Heart left ventricle (tissue), 13 donors: ENCODE measurements around the gene TGFBR1.

Experiments
- CTCF ChIP-seq, 12 donors: fragments of 200-600 bp; sonication (generic) in 4 of 12; IDR thresholded peaks; one replicate each; pipeline versions ENCODE4 v1.5.0 to v1.8.0; 2018 to 2022; ENCODE audit warnings: antibody characterized with exemption in 12 of 12, mild to moderate bottlenecking in 5 of 12
- POLR2A ChIP-seq, 2 donors: fragments of 450-650 bp; IDR thresholded peaks; one replicate each; pipeline ENCODE4 v1.6.1; 2017; ENCODE audit warnings: antibody characterized with exemption in 2 of 2, mild to moderate bottlenecking in 2 of 2, moderate library complexity in 2 of 2
- donor health status: ischemic (EF 13 %, LVEDD 7.1; RV severe dilation, severe dysfunction).
- donor health status: DM: no; HTN: yes; CAD: no.
- donor health status: DM: no; HTN: no; CAD: no.
- donor health status: ischemic (EF 25% LVEDD 6.9; RV normal size, moderate dysfunction).
- donor health status: ischemic (EF 25% LVEDD 5.7; RV mildly dilated, moderate dysfunction).
- donor health status: ischemic (EF 35%, LVEDD 5.7; RV mildly dilated, moderate dysfunction).
- donor health status: nonischemic (EF 11% LVEDD 7.7; RV severe dilation, severe dysfunction).
- donor health status: DM: yes; HTN: yes; CAD: no.
- donor health status: PGD.
- donor health status: ischemic (EF 29% LVEDD 5.4; RV normal size, mild dysfunction).
- donor health status: nonischemic (EF 23%, LVEDD 6.1; RV moderate dilation, normal function).

- TF ChIP-seq CTCF (IDR thresholded peaks at IDR 0.05) (no peak), POLR2A (IDR thresholded peaks at IDR 0.05) (no peak)
Measured at GRCh38 chr9:99093492-99093791, 11.5 kb upstream of the TGFBR1 start.
